ENCODE measurements around the gene FADS1.

Gene FADS1

GRCh38 chr11:61817471-61818202, 834 bp upstream of the FADS1 start:
- no peak for DNase-seq

- peak; percentile 69 for DNase-seq
Observed at GRCh38 chr11:61815790-61816735, 740 bp downstream of the FADS1 start.

- DNase-seq, result peak; percentile 41
Observed at GRCh38 chr11:61814958-61815789, 1.6 kb downstream of the FADS1 start.

- no peak for DNase-seq
Observed at GRCh38 chr11:61814247-61814957, 2.4 kb downstream of the FADS1 start.

- DNase-seq, result no peak
Observed at GRCh38 chr11:61812736-61813411, 3.9 kb downstream of the FADS1 start.

- no peak for DNase-seq
Observed at GRCh38 chr11:61811831-61812230, 5.0 kb downstream of the FADS1 start.

GRCh38 chr11:61810671-61811175, 6.1 kb downstream of the FADS1 start:
- no peak for DNase-seq

GRCh38 chr11:61806785-61807184, 10.0 kb downstream of the FADS1 start:
- no peak for DNase-seq

- no peak for DNase-seq
Observed at GRCh38 chr11:61805146-61805545, 11.7 kb downstream of the FADS1 start.

- DNase-seq, result no peak
Observed at GRCh38 chr11:61803889-61804647, 12.7 kb downstream of the FADS1 start.

GRCh38 chr11:61802605-61803004, 14.2 kb downstream of the FADS1 start:
- no peak for DNase-seq

- no peak for DNase-seq
Observed at GRCh38 chr11:61800331-61801281, 16.2 kb downstream of the FADS1 start.

GRCh38 chr11:61799665-61800284, 17.0 kb downstream of the FADS1 start:
- DNase-seq, result no peak

- DNase-seq, result peak; percentile 67
Observed at GRCh38 chr11:61797263-61797944, 19.4 kb downstream of the FADS1 start.

GRCh38 chr11:61795876-61796526, 20.8 kb downstream of the FADS1 start:
- DNase-seq, result no peak

- DNase-seq, result no peak
Observed at GRCh38 chr11:61795459-61795858, 21.3 kb downstream of the FADS1 start.

- no peak for DNase-seq
Observed at GRCh38 chr11:61794579-61794978, 22.2 kb downstream of the FADS1 start.

- no peak for DNase-seq
Observed at GRCh38 chr11:61793829-61794204, 23.0 kb downstream of the FADS1 start.

All from activated T-cell treated with anti-CD3 and anti-CD28 coated beads, Interleukin-2, amount 50 U/mL, for 1 hour (primary cell).